ENCODE data around the gene FANCC. TPM values are rescaled to one million over a fixed set of nuclear protein-coding genes. Genes with fewer than 3 reads are reported as not detected.

Gene FANCC
- polyA plus RNA-seq, 1 of the 3 experiments (the other 2 are of a cell fraction) = 3.5 TPM

- TF ChIP-seq REST (IDR thresholded peaks at IDR 0.05; ENCODE audit: low read depth, low read length) (no peak), RFX5 (IDR thresholded peaks at IDR 0.05; ENCODE audit: low read length) (no peak), NRF1 (IDR thresholded peaks at IDR 0.05; ENCODE audit: low read depth, low read length) (no peak), GATA2 (CRISPR knock-in tag; IDR thresholded peaks at IDR 0.05) (no peak), SIN3A (IDR thresholded peaks at IDR 0.05; ENCODE audit: borderline replicate concordance, low read depth, low read length) (no peak), RCOR1 (IDR thresholded peaks at IDR 0.05; ENCODE audit: low read length) (no peak), TEAD4 (IDR thresholded peaks at IDR 0.05; ENCODE audit: borderline replicate concordance, insufficient read depth) (no peak), MEF2A (IDR thresholded peaks at IDR 0.05; ENCODE audit: borderline replicate concordance, low read depth) (no peak)
These were observed 38.0 kb upstream of the FANCC start (continued) for GRCh38 chr9:95355500-95355899.

- no peaks in the 10 kb centered on the region for H3K36me3 ChIP-seq (replicated peaks in 1 of 2; ENCODE audit: control insufficient read depth in 1 of 2, insufficient read depth in 2 of 2, low read length in 1 of 2)
- no peak overlapping the region for H3K27ac ChIP-seq (ENCODE audit: low read depth in 2 of 2, low read length in 1 of 2)
- TF ChIP-seq TCF12 (IDR thresholded peaks at IDR 0.05) = no peak
- no peak for TF ChIP-seq POLR2AphosphoS5 (IDR thresholded peaks at IDR 0.05; ENCODE audit: low read depth, low read length)
- TF ChIP-seq TAF1 (IDR thresholded peaks at IDR 0.05; ENCODE audit: borderline replicate concordance, low read depth, low read length) = no peak
- TF ChIP-seq RAD21 (IDR thresholded peaks at IDR 0.05; ENCODE audit: low read length) = no peak
- TF ChIP-seq SMC3 (IDR thresholded peaks at IDR 0.05; ENCODE audit: low read depth, low read length) = no peak
- DNase-seq = no peak
- H4K20me1 ChIP-seq (ENCODE audit: insufficient read depth) = no peaks in the 10 kb centered on the region
- H3K9ac ChIP-seq = no peak overlapping the region
- ChIA-PET CTCF (no interaction called here), POLR2A (no interaction called here)
- 85% methylated on average over 24 of the region's 25 CpGs for WGBS (ENCODE audit: low lambda C conversion rate)
- H3K27me3 ChIP-seq (ENCODE audit: insufficient read depth) = no peaks in the 10 kb centered on the region; the same call in 1 of the 2 replicates
- H3K9me3 ChIP-seq = no peaks in the 10 kb centered on the region
- no peaks in the 10 kb centered on the region for H3K79me2 ChIP-seq (ENCODE audit: insufficient read depth)
- H3K9me2 ChIP-seq = no peaks in the 10 kb centered on the region
- H3K4me3 ChIP-seq (ENCODE audit: low read depth in 2 of 2, low read length in 1 of 2) = no peak overlapping the region
- H3F3A ChIP-seq (replicated peaks; ENCODE audit: insufficient read depth) = no peaks in the 10 kb centered on the region
- no peaks in the 10 kb centered on the region for H3K4me1 ChIP-seq (ENCODE audit: control insufficient read depth in 1 of 2, insufficient read depth in 2 of 2, low read depth in 1 of 2, low read length in 1 of 2)
- H3K4me2 ChIP-seq = no peak overlapping the region
- no peak overlapping the region for H2AFZ ChIP-seq (ENCODE audit: low read depth)
These were observed 33.5 kb upstream of the FANCC start for GRCh38 chr9:95351051-95351450.

GRCh38 chr9:95350266-95350665, 32.8 kb upstream of the FANCC start:
- Histone ChIP-seq H3K9me3 (no peaks in the 10 kb centered on the region), H3K9ac (no peak overlapping the region), H3K4me1 (ENCODE audit: control insufficient read depth in 1 of 2, insufficient read depth in 2 of 2, low read depth in 1 of 2, low read length in 1 of 2) (no peaks in the 10 kb centered on the region), H2AFZ (ENCODE audit: low read depth) (no peak overlapping the region), H3K4me2 (no peak overlapping the region), H3K4me3 (ENCODE audit: low read depth in 2 of 2, low read length in 1 of 2) (no peak overlapping the region), H3K9me2 (no peaks in the 10 kb centered on the region), H3K79me2 (ENCODE audit: insufficient read depth) (no peaks in the 10 kb centered on the region), H3K27me3 (ENCODE audit: insufficient read depth) (no peaks in the 10 kb centered on the region; the same call in 1 of the 2 replicates), H3F3A (replicated peaks; ENCODE audit: insufficient read depth) (no peaks in the 10 kb centered on the region), H3K36me3 (replicated peaks in 1 of 2; ENCODE audit: control insufficient read depth in 1 of 2, insufficient read depth in 2 of 2, low read length in 1 of 2) (no peaks in the 10 kb centered on the region), H3K27ac (ENCODE audit: low read depth in 2 of 2, low read length in 1 of 2) (no peak overlapping the region), H4K20me1 (ENCODE audit: insufficient read depth) (no peaks in the 10 kb centered on the region)
- TF ChIP-seq FOSL2 (IDR thresholded peaks at IDR 0.05; ENCODE audit: borderline replicate concordance, low read depth) (no peak), NFIC (IDR thresholded peaks at IDR 0.05; ENCODE audit: borderline replicate concordance) (no peak), TCF12 (IDR thresholded peaks at IDR 0.05) (no peak), PBX3 (IDR thresholded peaks at IDR 0.05) (no peak), RXRA (IDR thresholded peaks at IDR 0.05; ENCODE audit: borderline replicate concordance, low read depth) (no peak), NRF1 (IDR thresholded peaks at IDR 0.05; ENCODE audit: low read depth, low read length) (no peak), FOXJ3 (CRISPR knock-in tag; IDR thresholded peaks at IDR 0.05) (no peak), JUND (IDR thresholded peaks at IDR 0.05) (no peak), CHD2 (IDR thresholded peaks at IDR 0.05; ENCODE audit: low read length, partially characterized antibody) (no peak), TEAD4 (IDR thresholded peaks at IDR 0.05; ENCODE audit: borderline replicate concordance, insufficient read depth) (no peak), MEF2A (IDR thresholded peaks at IDR 0.05; ENCODE audit: borderline replicate concordance, low read depth) (no peak), CTCF (IDR thresholded peaks at IDR 0.05) (no peak), YY1 (IDR thresholded peaks at IDR 0.05; ENCODE audit: low read depth) (no peak), RCOR1 (IDR thresholded peaks at IDR 0.05; ENCODE audit: low read length) (no peak)
- 87% methylated on average over 18 of the region's 18 CpGs for WGBS (ENCODE audit: low lambda C conversion rate)
- ChIA-PET POLR2A (no interaction called here), CTCF (no interaction called here)
- DNase-seq = no peak
